SKM-1 treated with dmso at 0.1 percent for 144 hours (cell line): ENCODE data around the gene GRK7.
"Not testable (repeated sequence)": the region's sequence is repeated elsewhere in the genome, so short reads cannot be mapped to it uniquely, and the experiment has no call there.

Experiments used
- DNase-seq: peaks from one replicate; lab custom pipeline; 2025; ENCODE audit not compliant: unreplicated experiment; lab: John Stamatoyannopoulos, UW

Gene GRK7

DNA sequence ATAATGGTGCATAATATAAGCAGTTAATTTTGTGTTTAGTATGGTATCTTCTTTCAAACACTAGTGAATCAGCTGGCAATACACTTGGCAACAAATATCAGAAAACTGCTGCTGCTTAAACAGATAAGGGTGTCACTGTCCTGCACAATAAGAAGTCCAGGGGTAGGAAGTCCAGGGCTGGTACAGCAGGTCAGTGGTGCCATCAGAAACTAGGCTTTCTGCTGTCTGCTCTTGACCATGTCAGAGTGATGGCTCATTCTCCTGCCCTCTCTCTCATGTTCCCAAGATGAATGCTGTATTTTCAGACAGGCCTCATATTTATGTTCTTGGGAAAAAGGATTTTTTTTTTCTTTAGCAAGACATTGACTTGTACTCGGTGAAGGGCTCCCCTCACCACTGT is 9.2 kb upstream of the GRK7 start:
- no peak for DNase-seq

DNA sequence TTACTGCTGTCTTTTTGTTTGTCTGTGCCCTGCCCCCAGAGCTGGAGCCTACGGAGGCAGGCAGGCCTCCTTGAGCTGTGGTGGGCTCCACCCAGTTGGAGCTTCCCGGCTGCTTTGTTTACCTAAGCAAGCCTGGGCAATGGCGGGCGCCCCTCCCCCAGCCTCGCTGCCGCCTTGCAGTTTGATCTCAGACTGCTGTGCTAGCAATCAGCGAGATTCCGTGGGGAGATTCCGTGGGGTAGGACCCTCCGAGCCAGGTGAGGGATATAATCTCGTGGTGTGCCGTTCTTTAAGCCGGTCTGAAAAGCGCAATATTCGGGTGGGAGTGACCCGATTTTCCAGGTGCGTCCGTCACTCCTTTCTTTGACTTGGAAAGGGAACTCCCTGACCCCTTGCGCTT is 656 bp upstream of the GRK7 start:
- DNase-seq = not testable (repeated sequence)

DNA sequence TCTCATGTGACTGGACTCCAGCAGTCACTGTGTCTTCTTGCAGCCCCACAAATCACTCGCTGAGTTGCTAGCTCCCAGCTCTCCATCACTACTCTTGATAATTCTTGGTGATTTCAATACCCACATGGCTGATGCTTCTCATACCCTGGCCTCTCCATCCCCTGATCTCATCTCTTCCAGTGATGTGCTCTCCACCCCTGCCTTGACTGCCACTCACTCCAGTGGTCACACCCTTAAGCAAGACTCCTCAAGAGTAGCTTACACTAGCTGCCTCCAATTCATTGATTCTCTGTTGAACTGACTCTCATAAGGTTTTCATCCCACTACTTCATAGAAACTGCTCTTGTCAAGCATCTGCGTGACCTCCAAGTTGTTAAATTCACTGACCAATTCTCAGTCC is 837 bp downstream of the GRK7 start:
- no peak for DNase-seq

DNA sequence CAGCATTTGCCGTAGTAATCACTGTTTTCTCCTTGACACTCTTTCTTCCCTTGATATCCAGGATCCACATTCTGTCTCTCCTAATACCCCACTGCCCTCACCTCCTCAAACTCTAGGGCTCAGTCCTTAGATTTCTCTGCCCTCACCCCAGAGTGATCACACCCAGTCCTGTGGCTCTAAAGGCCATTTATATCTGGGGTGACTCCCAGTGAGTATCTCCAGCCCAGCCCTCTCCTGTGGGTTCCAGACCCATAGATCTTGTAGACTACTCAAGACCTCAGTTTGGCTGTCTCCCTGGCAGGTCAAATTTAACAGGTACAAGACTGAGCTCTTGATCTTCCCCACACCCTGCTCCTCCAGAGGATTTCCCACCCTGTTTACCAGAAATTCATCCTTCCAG is 1.3 kb downstream of the GRK7 start:
- no peak for DNase-seq

GRCh38 chr3:141764986-141765385 is 1.8 kb downstream of the GRK7 start:
- DNase-seq = no peak

GRCh38 chr3:141767066-141767465 is 3.9 kb downstream of the GRK7 start:
- DNase-seq = no peak

DNA sequence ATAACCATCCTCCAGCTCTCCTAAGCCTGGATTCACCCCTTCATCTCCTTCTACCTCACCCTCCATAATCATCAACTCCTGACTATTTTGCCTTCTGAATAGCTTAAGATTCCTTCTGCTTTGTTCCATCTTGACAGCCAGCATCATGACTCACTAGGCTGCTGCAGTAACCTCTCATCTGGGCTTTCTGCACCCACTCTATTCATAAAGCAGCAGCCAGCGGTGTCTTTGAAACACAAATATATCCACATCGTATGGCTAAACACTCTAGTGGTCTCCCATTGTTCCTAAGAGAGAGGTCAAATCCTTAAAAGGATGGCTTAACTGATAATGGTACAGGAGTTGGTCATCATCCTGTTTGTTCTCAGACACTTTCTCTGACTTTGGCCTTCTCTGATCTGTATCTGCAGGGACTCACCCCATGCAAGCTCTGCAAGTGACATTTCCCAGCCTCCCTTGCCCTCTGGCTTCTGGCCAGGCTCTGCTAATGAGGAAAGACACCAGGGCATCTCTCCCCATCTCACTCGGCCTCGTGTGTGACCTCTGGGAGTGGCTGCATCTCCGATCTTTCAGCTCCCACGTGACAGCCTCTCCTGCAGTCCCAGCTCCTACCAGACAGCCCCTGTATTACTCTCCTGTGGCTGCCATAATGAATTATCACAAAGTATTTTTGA is 6.2 kb downstream of the GRK7 start:
- no peak for DNase-seq

GRCh38 chr3:141773676-141774075 is 10.5 kb downstream of the GRK7 start:
- DNase-seq = no peak

GRCh38 chr3:141776376-141776775 is 13.2 kb downstream of the GRK7 start:
- DNase-seq = no peak

- no peak for DNase-seq
Measured at GRCh38 chr3:141776885-141777284, 13.7 kb downstream of the GRK7 start.

DNA sequence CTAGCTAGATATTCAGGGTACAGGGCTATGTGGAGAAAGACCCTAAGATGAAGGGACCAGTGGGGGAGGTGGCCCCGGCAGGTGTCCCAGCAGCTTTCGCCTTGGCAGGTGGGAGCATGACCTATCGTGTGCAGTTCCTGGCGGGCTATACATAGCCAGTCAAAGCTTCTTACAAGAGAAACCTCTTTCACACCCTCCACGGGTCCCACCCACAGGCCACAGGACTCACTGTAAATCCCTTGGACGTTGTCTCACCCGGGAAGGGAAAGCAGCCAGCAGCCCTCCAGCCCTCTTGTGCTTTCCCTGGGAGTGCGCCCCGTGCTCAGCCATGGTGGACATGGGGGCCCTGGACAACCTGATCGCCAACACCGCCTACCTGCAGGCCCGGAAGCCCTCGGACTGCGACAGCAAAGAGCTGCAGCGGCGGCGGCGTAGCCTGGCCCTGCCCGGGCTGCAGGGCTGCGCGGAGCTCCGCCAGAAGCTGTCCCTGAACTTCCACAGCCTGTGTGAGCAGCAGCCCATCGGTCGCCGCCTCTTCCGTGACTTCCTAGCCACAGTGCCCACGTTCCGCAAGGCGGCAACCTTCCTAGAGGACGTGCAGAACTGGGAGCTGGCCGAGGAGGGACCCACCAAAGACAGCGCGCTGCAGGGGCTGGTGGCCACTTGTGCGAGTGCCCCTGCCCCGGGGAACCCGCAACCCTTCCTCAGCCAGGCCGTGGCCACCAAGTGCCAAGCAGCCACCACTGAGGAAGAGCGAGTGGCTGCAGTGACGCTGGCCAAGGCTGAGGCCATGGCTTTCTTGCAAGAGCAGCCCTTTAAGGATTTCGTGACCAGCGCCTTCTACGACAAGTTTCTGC is 15.0 kb downstream of the GRK7 start:
- no peak for DNase-seq

DNA sequence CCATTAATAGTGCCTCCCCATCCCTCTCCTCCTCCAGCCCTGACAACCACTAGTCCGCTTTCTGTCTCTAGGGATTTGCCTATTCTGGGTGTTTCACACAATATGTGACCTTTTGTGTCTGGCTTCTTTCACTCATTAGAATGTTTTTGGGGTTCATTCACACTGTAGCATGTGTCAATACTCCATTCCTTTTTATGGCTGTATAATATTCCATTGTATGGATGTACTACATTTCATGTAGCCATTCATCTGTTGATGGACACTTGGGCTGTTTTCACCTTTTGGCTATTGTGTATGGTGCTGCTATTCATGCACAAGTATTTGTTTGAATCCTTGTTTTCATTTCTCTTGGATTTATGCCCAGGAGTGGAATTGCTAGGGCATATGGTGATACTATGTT is 16.5 kb downstream of the GRK7 start:
- no peak for DNase-seq

GRCh38 chr3:141782386-141782932 is 19.3 kb downstream of the GRK7 start:
- DNase-seq = no peak

- no peak for DNase-seq
Measured at GRCh38 chr3:141783632-141784031, 20.4 kb downstream of the GRK7 start.

DNA sequence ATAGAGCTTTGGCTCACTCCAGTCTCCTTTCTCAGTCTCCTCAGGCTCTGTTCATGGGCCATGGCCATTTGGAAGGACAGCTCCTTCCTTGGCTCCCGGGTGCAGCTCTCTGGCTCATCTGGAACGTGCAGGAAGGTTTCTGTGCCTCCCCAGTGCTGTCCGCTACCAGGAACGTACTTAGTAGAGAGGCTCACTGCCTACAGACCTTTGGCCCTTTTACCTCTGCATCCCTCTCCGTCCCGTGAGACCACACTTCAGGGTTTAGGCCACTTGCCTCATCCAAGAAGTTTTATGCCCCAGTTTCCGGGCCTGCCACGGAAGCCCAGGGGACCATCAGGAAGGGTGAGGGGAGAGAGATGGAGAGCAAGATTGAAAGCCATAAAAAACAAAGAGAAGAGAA is 20.9 kb downstream of the GRK7 start:
- no peak for DNase-seq

- DNase-seq = no peak
Measured at GRCh38 chr3:141784531-141784930, 21.3 kb downstream of the GRK7 start.

- no peak for DNase-seq
Measured at GRCh38 chr3:141788149-141788548, 24.9 kb downstream of the GRK7 start.

- DNase-seq = not testable (repeated sequence)
Measured at GRCh38 chr3:141788750-141789149, 25.5 kb downstream of the GRK7 start.

GRCh38 chr3:141789281-141789680 is 26.1 kb downstream of the GRK7 start:
- no peak for DNase-seq

DNA sequence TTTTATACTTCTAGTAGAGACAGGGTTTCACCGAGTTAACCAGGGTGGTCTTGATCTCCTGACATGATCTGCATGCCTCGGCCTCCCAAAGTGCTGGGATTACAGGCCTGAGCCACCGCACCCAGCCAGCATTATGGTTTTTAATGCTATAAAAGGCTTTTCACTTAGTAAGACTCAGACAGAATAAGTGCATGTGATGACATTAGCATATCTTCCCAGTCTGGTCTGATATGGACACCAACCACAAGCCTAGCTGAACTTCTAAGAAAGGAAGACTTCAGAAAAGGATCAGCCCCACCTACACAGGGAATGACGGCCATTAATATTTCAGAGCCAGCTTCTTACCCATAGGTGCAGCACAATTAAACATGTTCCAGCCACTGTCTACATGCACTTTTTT is 27.0 kb downstream of the GRK7 start:
- DNase-seq = no peak

DNA sequence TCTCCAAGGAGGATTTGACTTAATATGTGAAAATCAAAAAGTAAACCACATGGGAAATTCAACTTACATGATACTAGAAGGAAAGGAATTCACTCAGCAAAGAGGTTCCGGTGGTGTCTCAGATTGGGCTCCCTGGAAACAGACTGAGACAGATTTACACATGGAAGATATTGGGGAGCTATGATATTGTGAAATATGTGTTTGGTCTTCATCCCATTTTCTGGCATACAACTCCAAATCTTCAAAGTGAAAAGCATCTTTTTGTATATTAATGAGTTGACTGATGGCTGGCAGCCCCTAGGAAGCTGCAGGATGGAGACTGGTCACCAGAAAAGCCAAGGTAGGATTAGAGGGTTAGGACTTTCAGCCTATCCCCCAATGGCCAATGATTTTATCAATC is 29.3 kb downstream of the GRK7 start:
- no peak for DNase-seq
